Caki2 (cell line): ENCODE results near the gene HSPG2. TPM values are rescaled to one million over a fixed set of nuclear protein-coding genes. Genes with fewer than 3 reads are reported as not detected.

Source experiments
- DNase-seq: peaks from one replicate; pipeline ENCODE4 v3.0.0-alpha.2; 2015; ENCODE audit warnings: low read depth
- in situ Hi-C: cut with HindIII; loops from 2 replicates; pipeline ENCODE4 v1.10.0; 2016; ENCODE audit warnings: low sequenced_read_pairs, low pct_unique_long_range_greater_than_20kb, mixed read lengths
- total RNA-seq: library from RNA; depleted of rRNA; stranded (reverse); fragments of >200 nt; shearing (Covaris generic); gene quantifications from 2 replicates; pipeline ENCODE4 v1.2.3, GENCODE V29; 2014; ENCODE audit warnings: low replicate concordance

The HSPG2 gene
- total RNA-seq, 1 experiment from 2014 or later, result 80.2 TPM

DNA sequence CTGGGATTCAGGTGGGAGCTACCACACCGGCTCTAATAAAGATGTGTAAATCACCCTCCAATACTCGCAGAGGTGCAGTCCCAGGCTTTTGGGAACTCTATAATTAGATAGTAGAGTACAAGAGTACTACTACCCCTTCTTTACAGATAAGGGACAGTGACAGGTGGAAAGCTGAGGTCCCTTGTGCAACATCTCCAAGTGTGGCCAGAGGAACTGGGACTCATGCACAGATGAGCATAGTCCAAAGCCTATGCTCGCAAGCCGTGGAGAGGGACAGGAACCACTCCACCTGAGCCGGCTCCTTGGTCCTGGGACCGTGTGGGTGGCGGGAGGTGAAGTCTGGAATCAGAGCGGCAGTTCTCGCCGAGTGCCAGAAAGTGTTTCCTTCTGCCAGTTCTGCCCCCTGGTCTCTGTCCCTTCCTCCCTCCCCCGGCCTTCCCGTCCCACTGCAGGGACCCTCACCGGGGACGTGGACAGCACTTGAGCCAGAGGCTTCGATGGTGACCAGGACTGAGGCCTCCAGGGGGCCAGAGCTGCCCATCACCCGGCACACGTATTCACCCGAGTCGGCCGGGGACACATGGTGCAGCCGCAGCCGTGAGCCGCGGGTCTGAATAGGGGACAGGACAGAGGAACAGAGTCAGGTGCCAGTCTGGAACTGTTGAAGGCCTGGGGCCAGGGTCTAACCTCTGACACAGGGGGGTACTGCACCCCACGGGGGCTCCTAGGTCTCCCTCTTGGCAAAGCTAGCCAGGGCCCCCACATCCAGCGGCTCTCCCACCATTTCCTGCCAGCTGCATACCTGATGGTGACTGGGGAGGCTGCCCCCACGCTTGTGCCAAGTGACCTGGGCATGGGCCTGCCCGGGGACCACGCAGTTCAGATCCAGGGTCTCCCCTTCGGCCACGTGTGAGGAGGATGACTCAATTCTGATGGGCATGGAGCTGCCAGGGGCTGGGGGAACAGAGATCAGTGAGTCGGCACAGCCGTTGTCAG lies 91.2 kb downstream of the HSPG2 start:
- in situ Hi-C loops, result no loop called here
- DNase-seq, result no peak

DNA sequence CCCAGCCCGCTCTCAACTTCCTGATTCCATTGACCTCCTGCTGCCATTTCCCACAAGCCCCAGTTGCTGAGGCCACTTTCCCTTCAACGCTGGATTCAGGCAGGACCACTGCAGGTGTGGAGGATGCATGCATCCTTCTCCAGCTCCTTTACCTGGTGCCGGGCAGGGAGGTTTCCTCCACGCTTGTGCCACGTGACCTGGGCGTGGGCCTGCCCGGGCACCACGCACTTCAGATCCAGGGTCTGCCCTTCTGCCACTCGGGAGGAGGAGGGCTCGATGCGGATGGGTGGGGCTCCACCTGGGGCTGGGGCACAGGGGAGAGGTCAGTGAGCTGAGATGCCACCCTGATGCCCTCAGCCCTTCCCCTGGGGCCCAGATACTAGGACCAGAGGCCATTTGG lies 93.1 kb downstream of the HSPG2 start:
- DNase-seq, result no peak
- in situ Hi-C loops, result no loop called here

DNA sequence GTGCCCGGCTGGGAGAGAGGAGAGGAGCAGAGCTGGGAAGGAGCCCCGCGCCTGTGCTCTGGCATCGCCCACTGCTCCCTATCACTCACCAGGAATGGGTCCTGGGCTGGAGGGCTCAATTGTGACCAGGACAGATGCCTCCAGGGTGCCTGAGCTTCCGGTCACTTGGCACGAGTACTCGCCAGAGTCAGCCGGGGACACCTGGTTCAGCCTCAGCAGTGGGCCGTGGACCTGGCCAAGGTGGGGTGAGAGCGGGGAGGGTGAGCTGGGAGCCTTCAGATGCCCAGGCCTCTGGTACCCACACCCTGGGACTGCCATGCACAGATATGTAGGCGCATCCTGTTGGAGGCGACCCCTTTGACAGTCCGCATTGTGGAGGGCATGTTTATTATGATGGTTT lies 93.9 kb downstream of the HSPG2 start:
- DNase-seq, result no peak
- in situ Hi-C loops, result no loop called here

DNA sequence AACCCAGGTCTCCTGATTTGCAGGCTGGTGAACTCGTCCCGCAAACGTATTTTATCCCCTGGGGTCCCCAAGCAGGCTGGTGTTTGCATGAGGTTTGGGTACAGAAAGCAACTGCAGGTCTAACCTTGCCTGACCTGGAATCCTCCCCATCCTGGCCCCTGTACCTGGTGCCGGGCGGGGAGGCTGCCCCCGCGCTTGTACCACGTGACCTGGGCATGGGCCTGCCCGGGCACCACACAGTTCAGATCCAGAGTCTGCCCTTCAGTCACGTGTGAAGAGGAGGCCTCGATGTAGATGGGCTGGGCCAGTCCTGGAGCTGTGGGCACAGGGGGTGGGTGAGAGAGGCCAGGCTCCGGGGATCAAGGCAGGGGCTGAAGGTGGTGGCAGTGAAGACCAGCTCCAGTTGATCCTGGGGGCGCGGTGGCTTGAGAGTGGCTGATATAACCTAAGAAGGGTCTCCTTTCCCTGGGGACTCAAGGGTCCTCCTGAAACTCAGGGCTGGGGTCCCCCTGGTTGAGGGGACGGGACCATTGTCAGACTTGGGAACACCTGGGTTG lies 94.4 kb downstream of the HSPG2 start:
- DNase-seq, result no peak
- in situ Hi-C loops, result no loop called here

DNA sequence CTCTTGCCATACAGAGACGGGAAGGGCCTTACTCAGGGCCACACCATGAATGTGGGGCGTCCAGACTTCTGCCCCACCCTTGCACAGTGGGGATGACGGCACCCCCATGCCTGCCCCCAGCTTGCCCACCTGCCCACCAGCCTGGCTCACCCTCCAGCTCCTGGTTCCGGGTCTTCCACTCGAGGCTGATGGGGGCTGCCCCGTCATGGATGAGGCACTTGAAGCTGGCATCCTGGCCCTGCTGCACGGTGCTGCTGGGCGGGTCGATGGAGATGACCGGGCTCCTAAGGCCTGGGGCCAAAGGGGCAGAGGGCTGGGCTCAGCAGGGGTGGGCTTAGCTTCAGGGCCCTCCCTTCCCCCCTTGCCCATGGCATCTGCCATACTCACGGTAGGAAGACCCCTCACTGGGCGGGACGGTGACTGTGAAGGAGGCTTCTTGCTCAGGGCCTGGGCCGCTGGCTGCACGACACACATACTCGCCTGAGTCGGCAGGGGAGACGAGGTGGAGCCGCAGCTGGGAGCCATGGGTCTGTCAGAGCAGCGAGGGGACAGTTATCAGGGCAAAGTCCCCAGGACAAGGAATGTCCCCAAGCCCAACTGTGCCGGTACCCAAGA lies 95.2 kb downstream of the HSPG2 start:
- in situ Hi-C loops, result no loop called here
- no peak for DNase-seq

DNA sequence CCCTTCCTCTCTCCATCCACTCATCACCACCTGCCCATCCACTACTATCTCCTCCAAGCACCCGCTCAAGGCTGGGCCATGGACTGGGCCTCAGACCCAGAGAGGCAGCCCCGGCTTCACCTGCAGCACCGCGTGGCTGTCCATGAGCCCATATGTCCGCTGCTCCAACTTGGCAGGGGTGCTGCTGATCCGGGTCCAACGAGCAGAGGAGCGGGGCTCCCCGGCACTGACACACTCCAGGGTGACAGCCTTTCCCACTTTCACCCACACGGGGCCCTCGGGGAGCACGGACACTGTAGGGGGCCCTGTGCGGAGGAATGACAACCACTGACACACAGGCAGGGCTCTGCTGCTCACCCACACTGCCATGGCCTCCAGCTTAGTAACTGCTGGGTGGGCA lies 96.1 kb downstream of the HSPG2 start:
- DNase-seq, result no peak
- in situ Hi-C loops, result no loop called here

DNA sequence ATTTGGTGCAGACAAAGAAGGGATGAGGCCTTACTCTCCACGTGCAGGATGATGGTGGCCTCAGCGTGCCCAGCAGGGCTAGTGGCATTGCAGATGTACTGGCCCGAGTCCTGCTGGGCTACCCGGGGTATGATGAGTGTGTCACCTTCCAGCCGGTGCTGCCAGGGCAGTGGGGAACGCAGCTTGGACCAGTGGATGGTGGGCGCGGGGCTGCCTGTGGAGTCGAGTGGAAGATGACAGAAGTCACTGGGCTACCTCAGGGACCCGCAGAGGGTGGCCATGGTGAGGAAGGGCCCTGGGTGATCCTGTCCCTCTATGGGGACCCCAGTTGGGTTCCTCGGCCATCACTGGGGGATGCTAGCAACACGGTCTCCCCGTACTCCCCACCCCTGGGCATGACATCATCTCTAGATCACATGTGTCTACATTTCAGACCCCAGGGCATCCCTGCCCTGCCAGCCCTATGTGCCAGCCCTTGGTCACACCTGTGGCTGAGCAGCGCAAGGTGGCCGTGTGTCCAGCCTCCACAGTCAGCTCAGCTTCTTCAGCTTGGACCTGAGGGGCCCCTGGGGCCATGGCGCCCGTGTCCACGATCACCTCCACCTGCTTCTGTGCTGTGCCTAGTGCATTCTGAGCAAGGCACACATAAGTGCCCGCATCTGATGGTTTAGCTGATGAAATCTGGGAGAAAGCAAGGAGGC lies 97.6 kb downstream of the HSPG2 start:
- in situ Hi-C loops, result no loop called here
- DNase-seq, result no peak

DNA sequence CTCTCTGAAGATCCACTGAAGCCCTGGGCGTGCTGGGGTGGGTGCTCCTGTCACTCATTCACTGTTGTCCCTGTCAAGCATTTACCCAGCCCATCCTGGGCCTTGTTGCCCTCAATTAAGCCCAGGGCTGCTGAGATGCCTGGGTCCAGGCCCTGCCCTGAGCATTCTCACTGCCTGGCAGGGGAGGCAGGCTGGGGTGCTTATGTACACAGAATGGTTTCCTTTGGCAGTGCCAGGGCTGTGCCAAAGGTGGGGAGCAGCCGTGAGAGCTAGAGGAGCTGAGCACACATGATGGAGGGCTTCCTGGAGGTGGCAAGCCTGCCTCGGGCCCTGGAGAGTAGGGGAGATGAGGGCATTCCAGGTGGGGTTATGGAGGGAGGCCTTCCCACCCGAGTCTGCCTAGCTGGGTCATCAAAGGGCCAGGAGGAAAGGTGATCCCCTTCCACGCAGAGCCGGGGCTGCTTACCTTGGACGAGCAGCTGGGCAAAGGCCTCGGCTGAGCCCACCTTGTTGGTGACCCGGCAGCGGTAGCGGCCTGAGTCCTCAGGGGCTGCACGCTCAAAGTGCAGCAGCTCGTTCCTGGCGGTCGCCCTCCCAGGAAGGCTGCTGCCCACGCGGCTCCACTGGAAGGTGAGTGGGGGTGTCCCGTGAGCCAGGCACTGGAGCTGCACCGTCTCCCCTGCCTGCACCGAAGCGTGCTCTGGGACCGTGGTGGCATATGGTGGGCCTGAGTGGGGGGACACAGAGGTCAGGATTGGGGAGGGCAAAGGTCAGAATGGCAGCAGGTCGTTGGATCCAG lies 98.6 kb downstream of the HSPG2 start:
- DNase-seq, result no peak
- in situ Hi-C loops, result no loop called here

DNA sequence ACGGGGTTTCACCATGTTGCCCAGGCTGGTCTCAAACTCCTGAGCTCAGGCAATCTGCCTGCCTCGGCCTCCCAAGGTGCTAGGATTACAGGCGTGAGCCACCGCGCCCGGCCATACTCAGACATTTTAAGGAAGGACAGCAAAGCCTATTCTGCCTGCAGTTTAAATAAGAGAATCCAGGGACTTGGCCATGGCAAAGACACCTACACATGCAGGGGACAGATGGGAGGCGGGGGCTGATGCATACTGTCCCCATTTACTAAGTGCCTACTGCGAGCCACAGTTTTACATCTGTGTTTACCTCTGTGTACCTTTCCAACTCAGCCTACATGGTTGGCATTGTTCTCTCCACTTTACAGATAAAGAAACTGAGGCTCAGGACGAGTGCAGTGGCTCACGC lies 99.6 kb downstream of the HSPG2 start:
- in situ Hi-C loops, result no loop called here
- no peak for DNase-seq

DNA sequence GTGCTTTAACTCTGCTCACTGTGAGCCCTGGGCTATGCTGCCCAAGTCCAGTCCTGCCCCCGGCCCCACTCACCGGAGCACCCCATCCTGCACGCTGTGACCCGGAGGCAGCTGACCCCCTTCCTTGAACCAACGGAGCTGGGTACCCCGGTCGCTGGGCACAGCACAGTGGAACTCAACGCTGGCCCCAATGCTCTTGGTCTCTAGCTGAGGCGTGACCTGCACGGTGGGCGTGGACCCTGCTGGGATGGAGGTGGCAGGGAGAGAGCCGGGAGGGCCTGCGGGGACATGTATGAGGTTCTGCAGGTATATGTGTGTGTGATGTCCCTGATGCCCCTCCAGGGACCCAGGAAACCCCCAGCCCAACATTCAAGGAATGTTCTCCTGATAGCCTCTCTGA lies 100.4 kb downstream of the HSPG2 start:
- in situ Hi-C loops, result no loop called here
- no peak for DNase-seq

DNA sequence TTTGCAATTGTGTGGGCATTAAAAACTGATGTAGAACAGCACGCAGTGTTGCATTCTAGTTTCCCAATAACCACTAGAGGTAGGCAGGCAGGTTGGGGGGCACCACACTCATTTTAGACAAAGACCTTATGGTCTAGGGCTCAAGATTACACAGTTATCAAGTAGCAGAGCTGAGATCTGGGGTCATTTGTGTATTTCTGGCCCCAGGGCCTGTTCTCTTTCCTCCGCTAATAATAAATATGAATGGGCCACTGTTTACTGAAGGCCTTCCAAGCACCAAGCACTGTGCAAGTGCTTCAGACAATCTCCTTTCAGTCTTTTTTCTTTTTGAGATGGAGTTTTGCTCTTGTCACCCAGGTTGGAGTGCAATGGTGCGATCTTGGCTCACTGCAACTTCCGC lies 101.1 kb downstream of the HSPG2 start:
- no peak for DNase-seq
- in situ Hi-C loops, result no loop called here

DNA sequence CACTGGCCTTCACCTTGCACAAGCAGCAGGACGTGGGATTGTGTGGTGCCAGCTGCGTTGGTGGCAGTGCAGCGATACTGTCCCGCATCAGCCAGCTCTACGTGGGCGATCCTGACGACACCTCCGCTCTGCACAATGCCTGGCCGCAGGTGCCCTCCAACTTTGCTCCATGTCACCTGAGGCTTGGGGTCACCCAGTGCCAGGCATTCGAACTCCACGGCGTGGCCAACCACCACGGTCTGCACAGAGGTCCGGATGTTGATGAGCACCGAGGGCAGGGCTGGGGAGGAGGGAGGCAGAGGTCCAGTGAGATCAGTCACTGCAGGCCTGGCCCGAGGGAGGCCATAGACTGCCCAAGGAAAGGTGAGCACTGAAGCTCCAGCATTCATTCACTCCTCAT lies 102.4 kb downstream of the HSPG2 start:
- DNase-seq, result no peak
- in situ Hi-C loops, result no loop called here

DNA sequence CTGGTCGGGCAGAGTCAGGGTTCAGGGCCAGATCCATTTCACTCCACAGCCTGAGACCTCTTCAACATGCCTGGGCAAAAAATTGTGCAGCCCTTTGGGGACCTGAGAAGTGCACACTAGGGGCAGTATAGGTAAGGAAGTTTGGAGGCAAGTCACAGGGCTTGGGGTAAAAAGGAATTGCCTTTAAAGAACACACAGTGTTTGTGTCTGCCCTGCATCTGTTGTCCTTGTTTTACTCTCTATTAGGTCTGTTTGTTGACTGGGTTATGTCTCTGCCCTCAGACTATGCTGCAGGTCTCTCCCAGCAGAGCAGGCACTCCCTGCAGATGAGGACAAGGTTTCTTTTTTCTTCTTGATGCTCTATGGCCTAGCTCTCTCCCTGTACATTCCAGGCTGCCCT lies 103.0 kb downstream of the HSPG2 start:
- in situ Hi-C loops, result no loop called here

DNA sequence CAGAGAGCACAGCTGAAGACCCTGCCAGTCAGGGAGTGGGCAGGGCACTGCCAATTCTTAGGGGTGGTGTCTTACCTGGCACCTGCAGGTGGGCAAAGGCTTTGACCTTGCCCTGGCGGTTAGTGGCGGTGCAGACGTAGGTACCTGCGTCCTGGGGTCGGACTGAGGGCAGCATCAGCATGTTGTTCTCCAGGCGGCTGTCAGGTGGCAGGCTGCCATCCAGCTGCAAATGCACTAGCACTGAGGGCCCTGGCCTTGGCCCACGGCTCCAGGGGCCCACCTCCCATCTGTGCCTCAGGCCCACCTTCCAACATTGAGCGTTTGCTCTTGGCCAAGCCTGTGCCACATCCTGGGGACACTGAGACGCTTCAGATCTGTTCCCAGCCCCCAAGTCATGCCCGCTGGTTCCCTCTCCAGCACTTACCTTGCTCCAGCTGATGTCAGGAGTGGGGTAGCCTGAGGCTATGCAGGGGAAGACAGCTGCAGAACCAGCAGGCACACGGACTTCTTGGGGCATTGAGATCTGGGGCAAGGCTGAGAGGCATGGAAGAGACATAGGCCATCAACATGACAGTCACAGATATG lies 103.6 kb downstream of the HSPG2 start:
- in situ Hi-C loops, result no loop called here
- DNase-seq, result no peak

More for the DNA sequence above, 103.0 kb downstream of the HSPG2 start:
- DNase-seq, result no peak

DNA sequence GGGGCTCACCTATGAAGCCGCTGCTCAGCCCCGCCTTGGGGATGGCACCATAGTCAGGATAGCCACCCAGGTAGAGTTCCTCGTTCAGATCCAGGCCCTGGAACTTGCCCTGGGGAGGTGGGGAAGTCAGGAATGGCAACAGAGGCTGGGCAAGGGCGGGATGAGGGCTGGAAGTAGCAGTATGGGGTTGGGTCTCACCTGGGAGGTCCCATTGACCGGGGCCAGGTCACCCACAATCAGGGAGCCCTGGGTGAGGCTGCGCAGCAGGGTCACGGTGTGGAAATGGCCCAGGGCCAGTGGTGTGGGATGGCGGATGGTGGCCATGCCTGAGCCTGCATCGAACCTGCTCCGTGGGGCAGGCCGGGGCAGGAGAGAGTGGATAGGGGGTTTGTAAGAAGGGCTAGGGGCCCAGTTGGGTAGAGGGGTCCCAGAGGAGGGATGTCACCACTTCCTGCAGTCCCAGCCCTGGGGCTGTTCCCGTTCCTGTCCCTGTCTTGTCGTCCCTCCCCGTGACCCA lies 105.6 kb downstream of the HSPG2 start:
- in situ Hi-C loops, result no loop called here
- DNase-seq, result no peak

DNA sequence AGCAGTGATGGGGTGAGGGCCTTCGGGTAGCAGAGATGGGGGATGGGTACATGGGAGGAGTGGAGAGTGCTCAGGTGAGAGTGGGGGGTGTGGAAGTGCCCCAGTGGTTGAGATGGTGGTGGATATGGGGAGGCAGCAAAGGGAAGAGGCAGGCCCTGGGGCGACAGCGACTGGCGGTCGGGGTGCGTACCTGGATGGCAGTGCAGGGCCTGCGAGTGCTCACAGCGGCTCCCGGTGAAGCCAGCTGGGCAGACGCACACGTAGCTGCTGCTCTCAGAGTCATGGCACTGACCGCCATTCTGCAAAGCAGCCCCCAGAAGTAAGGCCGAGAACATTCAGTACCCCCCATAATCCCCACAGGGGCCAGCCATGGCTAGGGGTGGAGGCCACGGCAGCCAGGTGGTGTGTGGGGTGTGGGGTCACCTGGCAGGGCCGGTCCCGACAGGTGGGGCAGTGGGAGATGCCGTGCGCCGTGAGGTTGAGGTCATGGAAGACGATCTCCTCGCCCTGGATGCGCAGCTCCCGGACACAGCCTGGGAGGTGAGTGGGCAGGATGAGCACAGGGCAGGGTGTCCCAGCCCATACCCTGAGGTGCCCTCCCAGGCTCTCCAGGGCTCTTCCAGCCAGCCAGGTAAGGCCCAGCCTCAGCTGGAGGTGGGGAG lies 106.2 kb downstream of the HSPG2 start:
- no peak for DNase-seq
- in situ Hi-C loops, result no loop called here

DNA sequence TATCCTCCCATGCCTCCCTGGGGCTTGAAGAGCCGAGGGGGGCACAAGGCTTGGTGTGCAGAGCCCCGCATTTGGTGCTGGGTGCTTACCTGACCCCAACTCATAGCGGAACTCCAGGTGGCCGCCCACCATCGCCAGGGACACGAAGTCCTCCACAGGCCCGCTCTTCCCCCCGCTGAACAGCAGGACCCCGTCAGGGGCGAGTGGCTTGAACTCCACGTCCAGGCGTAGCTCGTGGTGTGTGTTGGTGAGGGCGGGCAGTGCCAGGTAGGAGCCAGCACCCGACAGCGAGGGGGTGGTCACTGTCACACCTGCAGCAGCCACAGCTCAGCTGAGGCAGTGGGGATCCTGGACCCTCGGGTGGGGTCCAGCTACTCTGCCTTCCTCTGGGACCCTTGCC lies 107.8 kb downstream of the HSPG2 start:
- in situ Hi-C loops, result no loop called here

More for the DNA sequence above, 107.8 kb downstream of the HSPG2 start:
- no peak for DNase-seq
